ENCODE data around the gene ADGRG1.
A peak's percentile ranks its signal among the peaks of the same experiment; 100 is the strongest.
"Not testable (repeated sequence)": the region's sequence is repeated elsewhere in the genome, so short reads cannot be mapped to it uniquely, and the experiment has no call there.

The ADGRG1 gene

DNA sequence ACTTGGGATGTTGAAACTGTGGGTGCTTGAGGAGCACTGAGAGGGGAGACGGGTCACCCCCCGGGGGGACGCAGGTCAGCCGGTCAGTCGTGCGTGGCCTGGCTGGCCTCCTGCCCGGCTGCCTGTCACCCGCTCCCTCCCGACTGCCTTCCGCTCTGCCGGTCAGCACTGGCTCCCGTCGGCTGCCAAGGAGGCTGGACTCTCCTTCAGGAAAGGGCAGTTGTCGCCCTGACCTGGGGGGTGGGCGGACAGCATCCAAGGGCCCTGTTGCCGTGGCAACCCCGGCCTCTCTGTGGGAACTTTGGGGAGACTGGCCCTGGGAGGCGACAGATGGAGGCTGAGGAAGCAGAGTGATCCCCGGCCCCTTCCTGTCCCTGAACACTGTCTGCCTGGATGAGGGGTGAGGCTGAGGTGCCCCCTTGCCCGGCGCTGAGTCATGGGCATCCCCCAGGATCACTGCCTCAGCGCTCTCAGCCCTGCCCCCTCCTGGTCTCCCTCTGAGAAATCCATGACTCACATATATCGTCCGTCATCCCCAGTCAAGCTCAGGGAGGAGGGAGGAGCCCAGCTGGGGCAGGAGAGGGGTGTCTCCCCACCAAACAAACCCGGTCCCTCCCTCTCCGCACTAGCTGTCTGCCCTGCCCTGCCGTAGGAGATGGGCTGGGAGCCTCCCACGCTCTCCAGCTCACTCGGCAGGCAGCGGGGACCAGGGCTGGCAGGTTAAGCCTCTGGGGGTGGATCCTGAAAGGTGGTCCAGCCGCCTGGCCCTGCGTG is at the start of gene ADGRG1:
Gene ADGRG1, plus strand, starts transcription at position 623 of the 774 bp plus-strand sequence. CDS start 21,658 bp downstream, outside the sequence.
- peak; percentile 90 for DNase-seq (ENCODE audit: low read depth, low spot score)

DNA sequence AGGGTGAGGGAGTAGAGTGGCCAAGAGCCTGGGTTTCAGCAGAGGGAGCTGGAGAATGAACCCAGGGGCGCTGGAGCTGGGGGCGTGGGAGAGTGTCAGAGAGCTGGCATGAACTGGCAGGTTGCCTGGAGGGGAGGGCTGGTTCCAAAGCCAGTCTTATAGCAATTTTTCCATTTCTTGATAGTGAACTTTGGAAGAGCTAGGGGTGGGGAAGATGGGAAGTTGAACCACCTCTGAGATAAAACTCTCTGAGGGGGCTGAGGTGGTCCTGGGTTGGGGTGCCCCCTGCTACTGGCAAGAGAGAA is 49.1 kb upstream of the ADGRG1 start:
- DNase-seq (ENCODE audit: low read depth, low spot score), result no peak

DNA sequence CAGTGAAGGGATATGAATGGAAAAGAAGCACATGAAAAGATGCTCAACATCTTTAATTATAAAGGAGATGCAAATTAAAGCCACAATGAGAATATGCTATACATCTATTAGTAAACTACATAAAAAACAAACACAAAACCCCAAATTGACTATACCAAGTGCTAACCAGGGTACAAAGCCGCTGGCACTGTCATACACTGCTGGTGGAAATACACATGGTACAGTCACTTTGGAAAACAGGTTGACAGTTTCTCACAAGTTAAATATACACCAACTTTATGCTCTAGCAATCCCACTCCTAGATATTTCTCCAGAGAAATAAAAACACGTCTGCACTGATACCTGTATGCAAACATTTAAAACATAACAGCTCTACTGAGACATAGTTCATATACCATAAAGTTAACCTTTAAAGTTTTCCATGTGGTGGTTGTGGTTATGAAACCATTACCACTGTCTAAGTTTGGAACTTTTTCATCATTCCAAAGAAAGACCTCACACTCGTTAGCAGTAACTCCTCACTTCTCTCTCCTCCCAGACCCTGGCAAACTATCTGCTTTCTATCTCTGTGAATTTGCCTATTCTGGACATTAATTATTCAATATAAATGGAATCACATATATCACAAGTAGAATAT is 43.3 kb upstream of the ADGRG1 start:
- no peak for DNase-seq (ENCODE audit: low read depth, low spot score)

DNA sequence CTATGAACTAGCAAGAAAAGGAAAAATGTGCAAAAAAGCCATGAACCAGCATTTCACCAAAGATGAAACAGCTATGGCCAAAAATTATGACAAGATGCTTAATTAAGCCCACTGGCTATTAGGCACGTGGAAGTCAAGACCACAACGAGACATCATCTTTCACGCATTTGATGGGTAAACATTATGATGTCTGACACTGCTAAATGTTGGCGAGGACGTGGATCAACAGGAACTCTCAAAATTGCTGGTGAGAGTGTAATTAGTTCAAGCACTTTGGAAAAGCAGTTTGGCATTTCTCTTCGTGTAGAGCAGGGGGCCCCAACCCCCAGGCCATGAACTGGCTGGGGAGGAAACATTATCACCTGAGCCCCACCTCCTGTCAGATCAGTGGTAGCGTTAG is 39.6 kb upstream of the ADGRG1 start:
- DNase-seq (ENCODE audit: low read depth, low spot score), result no peak

DNA sequence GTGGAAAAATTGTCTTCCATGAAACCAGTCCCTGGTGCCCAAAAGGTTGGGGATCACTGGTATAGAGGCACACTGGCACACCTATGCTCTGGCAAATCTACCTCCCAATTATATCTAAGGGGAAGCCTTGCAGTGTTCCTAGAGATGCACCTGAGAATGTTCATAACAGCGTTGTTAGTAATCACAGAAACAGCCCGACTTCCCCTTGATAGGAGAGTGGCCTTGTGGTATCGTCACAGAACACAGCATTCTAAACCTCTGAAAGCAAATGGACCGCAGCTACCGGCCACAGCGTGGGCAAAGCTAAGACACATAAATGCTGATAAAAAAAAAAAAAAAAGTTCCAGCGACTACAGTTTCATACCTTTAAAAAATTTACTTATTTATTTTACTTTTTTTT is 39.1 kb upstream of the ADGRG1 start:
- DNase-seq (ENCODE audit: low read depth, low spot score), result no peak

DNA sequence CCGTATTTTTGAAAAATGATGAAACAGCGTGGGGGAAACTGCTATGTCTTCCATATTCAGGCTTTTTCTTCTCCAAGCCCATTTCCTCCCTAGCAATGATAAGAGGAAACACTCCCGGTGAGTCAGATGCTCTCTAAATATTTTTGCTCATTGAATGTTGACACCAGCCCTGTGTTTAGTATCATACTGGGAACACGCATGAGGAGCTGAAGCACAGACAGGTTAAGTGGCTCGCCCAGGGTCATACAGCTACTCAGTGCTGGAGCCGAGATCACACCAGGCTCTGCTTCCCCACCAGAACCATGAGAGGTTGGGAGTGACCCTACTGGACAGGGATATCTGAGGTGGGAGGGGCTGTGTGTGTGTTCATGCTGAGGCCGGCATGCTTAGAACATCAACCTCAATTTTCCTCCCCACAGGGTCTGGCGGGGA is 37.8 kb upstream of the ADGRG1 start:
- DNase-seq (ENCODE audit: low read depth, low spot score), result no peak

DNA sequence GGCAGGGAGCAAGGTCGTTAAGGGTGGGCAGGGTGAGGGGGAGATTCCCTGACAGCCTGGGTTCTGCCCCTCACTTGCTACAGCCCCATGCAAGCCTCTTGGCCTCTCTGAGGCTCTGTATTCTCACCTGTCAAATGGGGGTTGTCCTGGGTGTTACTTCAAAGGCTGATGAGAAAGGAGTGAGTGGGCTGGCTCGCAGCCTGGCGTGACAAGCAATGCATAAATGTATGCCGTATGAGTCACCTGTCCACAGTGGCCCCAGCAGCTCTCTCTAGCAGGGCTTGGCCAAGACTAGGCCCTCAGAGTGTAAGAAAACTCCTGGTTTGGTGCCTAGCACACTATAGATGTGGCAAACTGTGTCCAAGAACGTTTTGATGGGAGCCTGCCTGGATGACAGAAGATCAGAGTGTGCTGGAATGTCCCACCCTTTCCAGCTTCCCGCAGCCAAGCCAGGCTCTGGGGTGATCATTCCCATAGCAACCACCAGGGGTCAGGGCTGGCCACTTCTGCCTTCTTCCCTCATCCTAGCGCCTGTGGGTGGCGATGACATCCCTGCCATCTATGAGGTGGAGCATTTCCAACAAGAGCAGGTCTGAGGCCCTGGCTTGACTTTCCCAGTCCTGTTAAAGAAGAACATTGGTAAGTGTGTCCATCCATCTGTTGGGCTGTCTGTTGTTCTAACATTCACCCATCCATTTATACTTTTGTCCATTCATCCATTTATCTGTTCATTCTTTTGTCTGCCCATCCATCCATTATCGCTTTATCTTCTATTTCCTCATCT is 37.2 kb upstream of the ADGRG1 start:
- peak; percentile 93 for DNase-seq (ENCODE audit: low read depth, low spot score)

DNA sequence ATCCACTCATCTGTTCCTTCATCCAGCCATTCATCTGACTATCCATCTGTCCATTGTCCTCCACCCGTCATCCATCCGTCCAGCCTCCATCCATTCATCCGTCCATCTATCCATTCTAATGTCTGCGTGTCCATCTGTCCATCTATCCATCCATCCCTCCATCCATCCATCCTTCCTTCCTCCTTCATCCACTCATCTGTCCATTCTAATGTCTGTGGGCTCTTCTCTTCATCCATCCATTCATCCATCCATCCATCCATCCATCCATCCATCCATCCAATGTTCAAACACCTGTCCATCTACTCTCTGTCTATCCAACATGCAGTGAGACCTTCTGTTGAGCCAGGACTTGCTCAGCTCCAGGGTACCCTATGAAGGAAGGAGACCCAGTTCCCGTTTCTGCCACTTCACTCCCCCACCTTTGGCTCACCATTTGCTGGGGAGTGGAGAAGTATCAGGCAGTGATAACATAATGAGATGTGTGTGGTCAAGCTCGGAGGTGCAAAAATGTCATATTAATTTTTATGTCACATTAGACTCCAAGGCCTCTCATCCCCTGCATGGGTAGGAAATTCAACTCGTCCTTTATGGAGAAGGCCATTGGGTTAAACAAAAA is 36.5 kb upstream of the ADGRG1 start:
- no peak for DNase-seq (ENCODE audit: low read depth, low spot score)

DNA sequence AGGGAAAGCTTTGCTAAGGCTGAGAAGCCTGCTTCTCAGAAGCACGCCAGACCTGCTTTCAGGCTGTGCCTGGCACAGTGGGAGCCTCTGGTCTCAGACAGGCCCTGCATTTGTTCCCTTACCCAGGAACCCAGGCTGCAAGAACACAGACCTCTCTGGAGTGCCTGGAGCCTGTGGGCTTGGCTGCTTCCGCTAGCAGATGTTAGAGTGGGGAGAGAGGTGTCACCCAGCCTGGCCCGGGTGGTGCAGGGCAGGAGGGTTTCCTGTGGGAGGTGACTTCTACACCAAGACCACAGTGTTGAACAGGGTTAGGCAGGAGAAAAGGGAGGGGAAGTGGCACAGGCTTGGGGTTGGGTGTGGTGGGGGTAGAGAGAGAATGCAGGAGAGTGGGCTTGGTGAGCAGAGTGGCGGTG is 35.8 kb upstream of the ADGRG1 start:
- DNase-seq (ENCODE audit: low read depth, low spot score), result no peak

DNA sequence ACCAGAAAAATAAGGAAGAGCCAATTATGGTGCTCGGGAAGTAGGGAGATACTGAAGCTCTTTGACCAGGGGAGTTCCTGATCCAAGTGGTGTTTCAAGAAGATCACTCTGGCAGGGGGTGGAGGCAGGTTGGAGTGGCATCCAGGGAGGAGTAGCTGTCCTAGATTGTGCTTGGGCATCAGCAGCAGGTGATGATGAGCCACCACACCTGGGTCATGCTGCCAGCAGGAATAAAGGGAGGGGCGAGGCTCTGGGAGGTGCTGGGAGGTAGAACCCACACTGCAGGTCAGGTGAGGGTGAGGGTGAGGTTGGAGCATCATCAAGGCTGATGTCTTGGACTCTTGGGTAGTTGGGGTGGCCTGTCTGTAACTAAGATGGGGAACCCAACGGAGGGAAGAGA is 35.4 kb upstream of the ADGRG1 start:
- DNase-seq (ENCODE audit: low read depth, low spot score), result no peak

DNA sequence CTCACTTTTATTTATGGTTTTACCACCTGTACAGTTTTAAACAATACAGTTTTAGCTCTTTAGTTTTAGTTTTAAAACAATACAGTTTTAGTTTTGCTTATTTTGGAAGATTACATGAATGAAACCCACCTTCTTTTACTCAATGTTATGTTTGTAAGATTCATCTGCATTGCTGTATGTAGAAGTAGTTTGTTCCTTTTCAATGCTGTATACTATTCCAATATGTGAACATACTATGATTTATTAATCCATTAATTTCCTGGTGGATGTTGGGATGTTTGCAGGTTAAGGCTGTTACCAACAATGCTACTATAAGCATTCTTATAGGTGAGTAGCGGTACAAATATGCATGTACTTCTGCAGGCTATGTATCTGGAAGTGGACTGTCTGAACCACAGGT is 34.4 kb upstream of the ADGRG1 start:
- no peak for DNase-seq (ENCODE audit: low read depth, low spot score)

DNA sequence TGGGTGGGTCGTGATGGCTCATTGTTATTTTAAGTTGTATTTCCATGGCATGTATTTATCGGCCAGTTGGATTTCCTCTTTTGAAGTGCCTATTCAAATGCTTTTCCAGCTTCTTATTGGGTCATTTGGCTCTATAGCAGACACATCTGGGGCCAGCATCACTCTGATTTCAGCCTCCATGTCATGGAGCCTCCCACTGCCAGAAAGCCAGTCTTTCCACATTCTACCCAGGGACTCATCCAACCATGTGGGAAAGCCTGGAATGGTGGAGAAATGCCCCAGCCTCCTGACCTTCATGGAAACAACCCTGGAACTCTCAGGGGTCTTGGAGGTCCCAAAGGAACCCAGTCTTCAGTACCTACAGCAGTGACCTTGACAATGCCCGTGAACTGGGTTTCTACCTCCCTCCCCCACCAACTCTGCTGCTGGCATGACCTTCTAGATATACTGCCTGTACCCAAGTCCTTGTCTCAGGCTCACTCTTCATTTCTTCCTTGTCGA is 33.8 kb upstream of the ADGRG1 start:
- DNase-seq (ENCODE audit: low read depth, low spot score), result no peak

DNA sequence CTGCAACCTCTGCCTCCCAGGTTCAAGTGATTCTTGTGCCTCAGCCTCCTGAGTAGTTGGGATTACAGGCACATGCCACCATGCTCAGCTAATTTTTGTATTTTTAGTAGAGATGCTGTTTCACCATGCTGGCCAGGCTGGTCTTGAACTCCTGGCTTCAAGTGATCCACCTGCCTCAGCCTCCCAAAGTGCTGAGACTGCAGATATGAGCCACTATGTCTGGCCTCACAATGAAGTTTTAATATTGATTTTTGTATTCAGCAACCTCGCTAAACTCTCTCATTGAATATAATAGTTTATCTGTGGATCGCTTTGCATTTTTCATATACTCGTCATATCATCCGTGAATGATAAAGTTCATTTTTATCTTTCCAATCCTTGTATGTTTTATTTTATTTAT is 32.2 kb upstream of the ADGRG1 start:
- not testable (repeated sequence) for DNase-seq (ENCODE audit: low read depth, low spot score)

DNA sequence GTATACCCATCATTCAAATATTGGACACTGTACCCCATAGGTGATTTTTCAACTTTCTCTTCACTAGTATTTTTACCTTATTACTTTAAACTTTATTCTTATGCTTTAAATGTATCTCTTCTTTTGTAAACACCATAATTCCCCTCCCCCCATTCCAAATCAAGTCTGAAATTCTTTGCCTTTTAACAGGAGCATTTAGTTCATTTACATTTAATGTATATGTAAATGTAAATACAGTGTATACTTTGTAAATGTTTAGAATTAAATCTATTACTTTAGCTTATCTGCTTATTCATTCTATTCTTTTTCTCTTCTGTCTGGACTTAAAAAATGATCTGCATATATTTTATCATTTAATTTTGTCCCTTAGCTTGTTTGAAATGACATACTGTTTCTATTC is 30.0 kb upstream of the ADGRG1 start:
- DNase-seq (ENCODE audit: low read depth, low spot score), result no peak

DNA sequence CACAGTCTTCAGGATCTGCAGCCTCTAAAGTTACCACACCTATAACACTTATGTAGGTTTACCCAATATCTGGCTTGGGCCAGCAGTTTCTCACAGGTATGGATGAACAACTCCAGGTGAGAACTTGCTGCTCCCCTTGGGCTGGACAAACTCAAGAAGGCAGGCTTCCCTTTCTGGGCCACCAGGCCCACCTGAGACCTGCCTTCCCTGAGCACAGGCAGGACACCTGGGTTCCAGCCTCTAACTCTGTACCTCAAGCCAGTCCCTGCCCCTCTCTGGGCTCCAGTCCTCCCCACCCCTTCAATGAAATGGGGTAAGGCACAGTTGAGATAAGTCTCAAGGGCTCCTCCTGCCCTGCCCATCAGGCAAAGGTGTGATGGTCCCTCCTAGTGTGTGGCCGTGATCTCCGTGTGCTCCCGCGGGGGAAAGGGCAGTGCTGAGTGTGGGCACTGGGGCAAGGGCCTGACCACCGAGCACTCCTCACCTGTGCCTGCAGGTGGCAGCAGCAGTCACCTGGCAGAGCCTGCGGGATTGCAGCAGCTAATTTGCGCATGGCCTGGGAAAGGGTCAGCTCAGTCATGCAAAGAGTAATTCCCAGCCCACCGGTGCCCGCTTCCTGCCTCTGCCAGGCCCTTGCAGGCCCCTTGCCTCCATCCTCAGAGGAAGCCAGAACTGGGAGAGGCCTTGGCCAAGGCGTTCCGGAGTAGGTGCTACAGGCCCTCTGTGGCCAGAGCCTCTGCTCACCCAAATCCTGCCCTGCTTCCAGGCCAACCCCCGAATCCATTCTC is 28.2 kb upstream of the ADGRG1 start:
- peak; percentile 82 for DNase-seq (ENCODE audit: low read depth, low spot score)

DNA sequence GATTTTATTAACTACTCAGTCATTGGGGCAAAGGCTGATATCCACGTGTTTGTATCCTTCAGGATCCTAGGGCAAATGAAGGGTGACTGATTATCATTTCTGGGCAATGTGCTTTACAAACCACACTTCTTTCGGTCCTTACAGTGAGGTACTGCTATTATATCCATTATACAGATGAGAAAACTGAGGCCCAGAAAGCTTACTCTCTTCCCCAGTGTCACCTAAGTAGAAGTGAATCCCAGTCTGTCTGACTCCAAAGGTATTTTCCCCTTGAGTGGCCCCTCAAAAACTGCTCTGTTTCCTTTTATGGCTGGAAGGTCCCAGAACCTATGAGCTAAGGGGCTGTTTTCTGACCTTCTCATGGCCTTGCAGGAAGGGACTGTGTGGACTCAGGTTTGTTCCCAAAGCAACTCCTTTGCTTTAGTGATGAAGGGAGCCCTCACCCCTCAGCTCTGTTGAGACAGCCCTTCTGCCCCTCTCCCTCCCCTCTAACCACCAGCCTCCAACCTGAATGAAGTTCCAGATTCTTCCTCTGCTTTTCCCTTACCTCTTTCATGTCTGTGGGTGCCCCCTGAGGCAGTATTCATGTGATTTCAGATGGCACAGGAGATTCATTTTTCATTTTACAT is 27.4 kb upstream of the ADGRG1 start:
- DNase-seq (ENCODE audit: low read depth, low spot score), result no peak

DNA sequence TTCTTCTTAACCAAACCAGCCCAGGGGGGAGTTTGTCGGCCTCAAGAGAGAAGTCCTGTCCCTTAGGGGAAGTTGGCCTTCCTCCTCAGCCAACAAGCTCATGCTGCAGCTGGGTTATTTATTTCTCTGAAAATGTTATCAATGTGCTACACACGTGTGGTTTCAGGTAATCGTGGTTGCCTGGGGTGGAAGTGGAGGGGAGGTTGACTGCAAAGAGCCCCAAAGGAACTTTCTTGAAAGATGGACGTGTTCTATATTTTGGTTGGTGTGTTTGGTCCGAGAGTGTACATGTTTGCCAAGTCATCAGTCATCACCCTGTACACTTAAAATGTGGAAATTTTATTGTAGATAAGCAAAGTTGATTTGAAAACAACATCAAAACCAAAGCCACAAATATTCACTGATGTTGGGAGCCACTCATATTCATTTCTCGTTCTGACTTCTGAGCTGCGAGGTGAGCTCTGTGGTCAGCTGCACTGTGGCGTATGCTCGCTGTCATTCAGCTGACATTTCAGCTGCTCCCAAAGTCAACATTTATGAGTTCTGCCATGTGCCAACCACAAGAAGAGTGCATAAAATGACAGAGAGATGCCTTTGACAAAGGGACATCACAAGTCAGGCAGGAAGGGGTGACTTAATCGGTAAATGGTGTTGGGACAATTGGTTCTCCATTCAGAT is 26.5 kb upstream of the ADGRG1 start:
- no peak for DNase-seq (ENCODE audit: low read depth, low spot score)

DNA sequence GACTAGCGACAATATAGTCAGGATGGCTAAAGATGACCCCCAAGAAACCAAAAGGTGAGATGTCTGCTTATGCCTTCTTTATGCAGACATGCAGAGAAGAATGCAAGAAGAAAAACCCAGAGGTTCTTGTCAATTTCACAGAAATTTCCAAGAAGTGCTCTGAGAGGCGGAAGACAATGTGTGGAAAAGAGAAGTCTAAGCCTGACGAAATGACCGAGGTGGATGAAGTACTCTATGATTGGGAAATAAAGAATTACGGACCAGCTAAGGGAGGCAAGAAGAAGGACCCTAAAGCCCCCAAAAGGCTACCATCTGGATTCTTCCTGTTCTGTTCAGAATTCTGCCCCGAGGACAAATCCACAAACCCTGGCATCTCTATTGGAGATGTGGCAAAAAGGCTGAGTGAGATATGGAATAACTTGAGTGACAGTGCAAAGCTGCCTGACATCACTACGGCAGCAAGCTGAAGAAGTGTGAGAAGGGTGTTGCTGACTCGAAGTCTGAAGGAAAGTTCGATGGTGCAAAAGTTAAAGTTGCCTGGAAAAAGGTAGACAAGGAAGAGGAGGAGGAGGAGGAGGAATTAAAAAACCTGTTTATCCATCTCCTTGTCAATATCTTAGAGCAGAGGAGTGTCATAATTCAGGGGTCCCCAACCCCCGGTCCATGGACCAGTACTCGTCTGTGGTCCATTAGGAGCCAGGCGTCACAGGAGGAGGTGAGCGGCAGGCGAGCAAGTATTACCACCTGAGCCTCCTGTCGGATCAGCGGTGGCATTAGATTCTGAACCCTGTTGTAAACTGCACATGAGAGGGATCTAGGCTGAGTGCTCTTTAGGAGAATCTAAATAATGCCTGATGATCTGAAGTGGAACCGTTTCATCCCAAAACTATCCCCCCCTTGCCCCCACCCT is 25.1 kb upstream of the ADGRG1 start:
- DNase-seq (ENCODE audit: low read depth, low spot score), result no peak

DNA sequence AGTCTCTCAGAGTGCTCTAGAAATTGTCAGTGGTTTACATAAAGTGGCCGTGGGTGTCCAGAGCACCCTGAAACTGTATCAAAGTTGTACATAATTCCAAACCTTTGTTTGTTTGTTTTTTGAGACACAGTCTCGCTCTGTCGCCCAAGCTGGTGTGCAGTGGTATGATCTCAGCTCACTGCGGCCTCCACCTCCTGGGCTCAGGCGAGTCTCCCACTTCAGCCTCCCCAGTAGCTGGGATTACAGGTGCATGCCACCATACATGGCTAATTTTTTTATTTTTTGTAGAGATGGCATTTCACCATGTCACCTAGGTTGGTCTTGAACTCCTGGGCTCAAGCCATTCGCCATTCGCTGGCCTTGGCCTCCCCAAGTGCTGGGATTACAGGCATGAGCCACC is 24.3 kb upstream of the ADGRG1 start:
- DNase-seq (ENCODE audit: low read depth, low spot score), result no peak
